Measurements from ENCODE around the gene PCDHB15. TPM values are rescaled to one million over a fixed set of nuclear protein-coding genes. Genes with fewer than 3 reads are reported as not detected.

Gene PCDHB15
- total RNA-seq, result 0.28 and 0.59 TPM in 2 replicates

DNA sequence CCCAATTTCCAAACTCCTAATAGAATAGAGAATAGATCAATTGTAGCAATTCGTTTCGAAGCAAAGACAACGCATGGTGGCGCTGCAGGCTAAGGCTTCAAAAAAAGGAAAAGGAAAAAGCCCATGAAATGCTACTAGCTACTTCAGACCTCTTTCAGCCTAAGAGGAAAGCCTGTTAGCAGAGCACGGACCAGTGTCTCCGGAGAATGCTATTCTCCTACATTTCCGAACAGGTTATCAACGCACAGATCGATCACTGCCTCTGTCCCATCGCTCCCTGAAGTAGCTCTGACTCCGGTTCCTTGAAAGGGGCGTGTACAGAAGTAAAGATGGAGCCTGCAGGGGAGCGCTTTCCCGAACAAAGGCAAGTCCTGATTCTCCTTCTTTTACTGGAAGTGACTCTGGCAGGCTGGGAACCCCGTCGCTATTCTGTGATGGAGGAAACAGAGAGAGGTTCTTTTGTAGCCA is at the start of gene PCDHB15:
Gene PCDHB15 (plus strand): TSS at position 146 of the 468 bp plus-strand sequence. CDS start 184 bp downstream, at position 330.

GRCh38 chr5:141199359-141200235 is 45.6 kb upstream of the PCDHB15 start, which contains the start of gene PCDHB11:
Gene PCDHB11 (plus strand): TSS chr5:141199627. CDS start chr5:141199775, 148 bp downstream.

GRCh38 chr5:141208478-141208877 is 36.7 kb upstream of the PCDHB15 start, which contains the start of gene PCDHB12:
Gene PCDHB12 (plus strand): TSS chr5:141208719. CDS start chr5:141208908, 189 bp downstream.

GRCh38 chr5:141213656-141214339 is 31.4 kb upstream of the PCDHB15 start, which contains the start of gene PCDHB13:
Gene PCDHB13 (plus strand): TSS chr5:141213919. CDS start chr5:141214124, 205 bp downstream.

DNA sequence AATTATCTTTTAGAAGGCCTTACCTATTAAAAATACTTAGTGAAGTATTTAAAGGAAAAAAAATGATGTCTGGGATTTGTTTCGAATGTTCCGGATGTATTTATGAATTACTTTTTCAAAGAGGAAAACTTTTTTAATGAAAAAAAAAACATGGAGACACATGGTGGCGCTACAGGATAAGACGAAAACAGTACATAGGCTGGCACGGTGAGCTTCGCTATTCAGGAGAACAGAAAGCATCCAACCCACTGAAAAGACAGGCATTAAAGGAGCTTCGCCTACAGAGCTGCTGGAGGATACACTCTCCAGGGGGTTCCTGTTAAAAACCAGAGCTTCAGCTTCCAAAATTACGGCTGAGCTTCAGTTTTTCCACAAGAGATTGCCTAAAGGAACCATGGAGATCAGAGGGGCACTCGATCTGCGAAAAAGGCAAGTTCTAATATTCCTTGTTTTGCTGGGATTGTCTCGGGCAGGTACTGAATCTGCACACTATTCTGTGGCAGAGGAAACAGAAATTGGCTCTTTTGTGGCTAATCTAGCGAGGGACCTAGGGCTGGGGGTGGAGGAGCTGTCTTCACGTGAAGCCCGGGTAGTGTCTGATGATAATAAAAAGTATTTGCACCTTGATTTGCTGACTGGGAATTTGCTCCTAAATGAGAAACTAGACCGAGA is 21.9 kb upstream of the PCDHB15 start, which contains the start of gene PCDHB14:
Gene PCDHB14 (plus strand): TSS at position 232 of the 672 bp plus-strand sequence. CDS start 163 bp downstream, at position 395.

Other genes with a start within 250 kb of the PCDHB15 start
- not detected in 2 replicates for gene PCDHB1, start 194.0 kb upstream of the PCDHB15 start, total RNA-seq
- gene PCDHB2, start 150.8 kb upstream of the PCDHB15 start, total RNA-seq, result 0.59 and 0.74 TPM in 2 replicates
- 0.09 and 0.30 TPM in 2 replicates for gene PCDHB3, start 144.9 kb upstream of the PCDHB15 start, total RNA-seq
- under 0.01 and 0.09 TPM in 2 replicates for gene PCDHB4, start 123.6 kb upstream of the PCDHB15 start, total RNA-seq
- gene PCDHB5, start 110.2 kb upstream of the PCDHB15 start, total RNA-seq, result 0.60 and 1.8 TPM in 2 replicates
- 0.14 and 0.30 TPM in 2 replicates for gene PCDHB6, start 95.3 kb upstream of the PCDHB15 start, total RNA-seq
- gene PCDHB7, start 72.8 kb upstream of the PCDHB15 start, total RNA-seq, result 0.18 and 0.89 TPM in 2 replicates
- 0.05 and 0.89 TPM in 2 replicates for gene PCDHB8, start 67.6 kb upstream of the PCDHB15 start, total RNA-seq
- gene PCDHB16, start 63.0 kb upstream of the PCDHB15 start, total RNA-seq, result 0.09 and 0.30 TPM in 2 replicates
- gene PCDHB9, start 58.2 kb upstream of the PCDHB15 start, total RNA-seq, result 0.18 and 0.30 TPM in 2 replicates
- 0.42 and 0.59 TPM in 2 replicates for gene PCDHB10, start 53.0 kb upstream of the PCDHB15 start, total RNA-seq
- gene PCDHB11, start 45.8 kb upstream of the PCDHB15 start, total RNA-seq, result 0.05 and 0.30 TPM in 2 replicates
- 0.05 and 0.30 TPM in 2 replicates for gene PCDHB12, start 36.7 kb upstream of the PCDHB15 start, total RNA-seq
- gene PCDHB13, start 31.5 kb upstream of the PCDHB15 start, total RNA-seq, result 0.28 and 0.89 TPM in 2 replicates
- gene PCDHB14, start 22.1 kb upstream of the PCDHB15 start, total RNA-seq, result 0.42 and 1.5 TPM in 2 replicates
- 0.28 and 0.30 TPM in 2 replicates for gene SLC25A2, start 58.7 kb downstream of the PCDHB15 start, total RNA-seq
- gene TAF7, start 75.4 kb downstream of the PCDHB15 start, total RNA-seq, result 79.9 and 81.4 TPM in 2 replicates
- gene PCDHGA1, start 85.1 kb downstream of the PCDHB15 start, total RNA-seq, result 0.69 and 0.89 TPM in 2 replicates
- gene PCDHGA2, start 93.4 kb downstream of the PCDHB15 start, total RNA-seq, result 3.5 and 3.9 TPM in 2 replicates
- 1.6 and 2.1 TPM in 2 replicates for gene PCDHGA3, start 98.4 kb downstream of the PCDHB15 start, total RNA-seq
- 3.3 TPM in 2 replicates for gene PCDHGB1, start 104.7 kb downstream of the PCDHB15 start, total RNA-seq
- 5.8 and 6.5 TPM in 2 replicates for gene PCDHGA4, start 109.6 kb downstream of the PCDHB15 start, total RNA-seq
- gene PCDHGB2, start 114.6 kb downstream of the PCDHB15 start, total RNA-seq, result 2.1 and 2.4 TPM in 2 replicates
- 0.89 and 0.92 TPM in 2 replicates for gene PCDHGA5, start 118.8 kb downstream of the PCDHB15 start, total RNA-seq
- gene PCDHGB3, start 124.8 kb downstream of the PCDHB15 start, total RNA-seq, result 6.5 and 6.8 TPM in 2 replicates
- 3.2 and 4.2 TPM in 2 replicates for gene PCDHGA6, start 128.5 kb downstream of the PCDHB15 start, total RNA-seq
- 4.2 and 6.8 TPM in 2 replicates for gene PCDHGA7, start 137.3 kb downstream of the PCDHB15 start, total RNA-seq
- gene PCDHGB4, start 142.3 kb downstream of the PCDHB15 start, total RNA-seq, result 25.5 and 27.3 TPM in 2 replicates
- 2.8 and 3.0 TPM in 2 replicates for gene PCDHGA8, start 147.2 kb downstream of the PCDHB15 start, total RNA-seq
- 30.9 and 34.3 TPM in 2 replicates for gene PCDHGB5, start 152.6 kb downstream of the PCDHB15 start, total RNA-seq
- gene PCDHGA9, start 157.4 kb downstream of the PCDHB15 start, total RNA-seq, result 3.6 and 4.5 TPM in 2 replicates
- 2.4 and 2.8 TPM in 2 replicates for gene PCDHGB6, start 162.6 kb downstream of the PCDHB15 start, total RNA-seq
- 6.8 and 8.6 TPM in 2 replicates for gene PCDHGA10, start 167.6 kb downstream of the PCDHB15 start, total RNA-seq
- 8.3 and 10.1 TPM in 2 replicates for gene PCDHGB7, start 172.3 kb downstream of the PCDHB15 start, total RNA-seq
- 12.5 and 19.4 TPM in 2 replicates for gene PCDHGA11, start 175.7 kb downstream of the PCDHB15 start, total RNA-seq
- gene PCDHGA12, start 185.1 kb downstream of the PCDHB15 start, total RNA-seq, result 16.3 and 33.7 TPM in 2 replicates
- gene PCDHGC3, start 230.6 kb downstream of the PCDHB15 start, total RNA-seq, result 38.6 and 69.3 TPM in 2 replicates
- gene PCDHGC4, start 239.6 kb downstream of the PCDHB15 start, total RNA-seq, result 2.4 and 3.5 TPM in 2 replicates
- gene PCDHGC5, start 243.7 kb downstream of the PCDHB15 start, total RNA-seq, result 2.4 and 10.2 TPM in 2 replicates

Measured in smooth muscle cell of the umbilical artery (primary cell).